ENCODE data around the gene OR2T5.
"Not testable (repeated sequence)": the region's sequence is repeated elsewhere in the genome, so short reads cannot be mapped to it uniquely, and the experiment has no call there.

DNA sequence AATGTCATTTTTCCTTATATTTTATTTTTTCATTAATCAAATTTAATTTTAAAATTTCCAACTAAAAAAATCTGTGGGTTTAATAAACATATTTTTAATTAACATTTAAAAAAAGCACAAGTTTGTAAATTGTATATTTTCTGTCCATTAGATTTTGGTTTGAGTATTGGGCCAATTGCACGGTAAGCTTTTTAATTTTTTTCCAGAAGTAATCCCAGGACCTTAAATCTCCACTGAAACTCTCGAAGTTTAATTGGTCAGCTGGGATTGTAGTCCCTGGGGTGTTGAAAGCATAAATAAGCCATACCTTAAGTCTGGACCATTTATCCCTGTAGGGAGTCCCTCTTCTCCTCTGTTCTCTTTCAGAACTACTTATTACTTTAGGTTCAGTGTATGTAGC, 19.4 kb downstream of the OR2T5 start, which contains the start of gene OR2G6:
- not testable (repeated sequence) for TF ChIP-seq CEBPB (IDR thresholded peaks at IDR 0.05; ENCODE audit: low read depth, low read length); MAZ (IDR thresholded peaks at IDR 0.05; ENCODE audit: borderline replicate concordance, low read depth, low read length)
- TF ChIP-seq, protein P1, sequence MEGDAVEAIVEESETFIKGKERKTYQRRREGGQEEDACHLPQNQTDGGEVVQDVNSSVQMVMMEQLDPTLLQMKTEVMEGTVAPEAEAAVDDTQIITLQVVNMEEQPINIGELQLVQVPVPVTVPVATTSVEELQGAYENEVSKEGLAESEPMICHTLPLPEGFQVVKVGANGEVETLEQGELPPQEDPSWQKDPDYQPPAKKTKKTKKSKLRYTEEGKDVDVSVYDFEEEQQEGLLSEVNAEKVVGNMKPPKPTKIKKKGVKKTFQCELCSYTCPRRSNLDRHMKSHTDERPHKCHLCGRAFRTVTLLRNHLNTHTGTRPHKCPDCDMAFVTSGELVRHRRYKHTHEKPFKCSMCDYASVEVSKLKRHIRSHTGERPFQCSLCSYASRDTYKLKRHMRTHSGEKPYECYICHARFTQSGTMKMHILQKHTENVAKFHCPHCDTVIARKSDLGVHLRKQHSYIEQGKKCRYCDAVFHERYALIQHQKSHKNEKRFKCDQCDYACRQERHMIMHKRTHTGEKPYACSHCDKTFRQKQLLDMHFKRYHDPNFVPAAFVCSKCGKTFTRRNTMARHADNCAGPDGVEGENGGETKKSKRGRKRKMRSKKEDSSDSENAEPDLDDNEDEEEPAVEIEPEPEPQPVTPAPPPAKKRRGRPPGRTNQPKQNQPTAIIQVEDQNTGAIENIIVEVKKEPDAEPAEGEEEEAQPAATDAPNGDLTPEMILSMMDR (conservative IDR thresholded peaks at IDR 0.05; ENCODE audit: low read depth, low read length): not testable (repeated sequence)
